Large intestine (tissue), 3 donors: ENCODE measurements around the gene OPTN. TPM values are rescaled to one million over a fixed set of nuclear protein-coding genes. Genes with fewer than 3 reads are reported as not detected.

Experiments
- DNase-seq, 2 donors: peaks; one replicate each; pipeline versions ENCODE4 v3.0.0 to v3.0.0-alpha.2; 2013
- H3K27ac ChIP-seq: one replicate; pipeline ENCODE4 v1.5.1; 2013; ENCODE audit warnings: low read length
- H3K27me3 ChIP-seq: 2 replicates; pipeline ENCODE4 v1.6.1; 2013; ENCODE audit warnings: low read length; ENCODE audit not compliant: control insufficient read depth, insufficient read depth
- H3K36me3 ChIP-seq: 2 replicates; pipeline ENCODE4 v1.6.1; 2013; ENCODE audit warnings: low read length; ENCODE audit not compliant: control insufficient read depth, insufficient read depth
- H3K4me1 ChIP-seq: one replicate; pipeline ENCODE4 v1.6.1; 2013; ENCODE audit warnings: low read length; ENCODE audit not compliant: control insufficient read depth, insufficient read depth
- H3K4me3 ChIP-seq: one replicate; pipeline ENCODE4 v1.5.1; 2013; ENCODE audit warnings: low read length
- H3K9me3 ChIP-seq: one replicate; pipeline ENCODE4 v1.6.1; 2013; ENCODE audit warnings: mild to moderate bottlenecking, low read depth, low read length, moderate library complexity; ENCODE audit not compliant: control insufficient read depth
- WGBS: methylation state at CpG from one replicate; pipeline ENCODE4 v1.1.5; 2013; ENCODE audit warnings: low lambda C conversion rate; ENCODE audit not compliant: insufficient coverage; 5-methylcytosine and 5-hydroxymethylcytosine counted together
- polyA plus RNA-seq: library from polyadenylated mRNA; unstranded; fragments of 120-200 nt; gene quantifications from one replicate; pipeline ENCODE4 v1.2.1, GENCODE V29; 2013

The OPTN gene
- polyA plus RNA-seq, 1 donor = 68.6 TPM

GRCh38 chr10:13118784-13119410, 18.9 kb downstream of the OPTN start:
- no peaks in the 10 kb centered on the region for H3K9me3 ChIP-seq
- peaks cover 59% of the 10 kb centered on the region for H3K36me3 ChIP-seq
- H3K4me3 ChIP-seq = no peak overlapping the region
- DNase-seq = no peak
- H3K27me3 ChIP-seq = no peaks in the 10 kb centered on the region
- H3K4me1 ChIP-seq = peaks cover 4% of the 10 kb centered on the region
- no peak overlapping the region for H3K27ac ChIP-seq
- WGBS = 83% methylated on average over 2 of the region's 3 CpGs

GRCh38 chr10:13120786-13121499, 21.0 kb downstream of the OPTN start:
- H3K4me1 ChIP-seq = no peaks in the 10 kb centered on the region
- H3K27me3 ChIP-seq = no peaks in the 10 kb centered on the region
- no peak overlapping the region for H3K4me3 ChIP-seq
- no peak for DNase-seq
- H3K9me3 ChIP-seq = no peaks in the 10 kb centered on the region
- no peak overlapping the region for H3K27ac ChIP-seq
- H3K36me3 ChIP-seq = peaks cover 63% of the 10 kb centered on the region
- 90% methylated on average over 2 of the region's 10 CpGs for WGBS

GRCh38 chr10:13121500-13121854, 21.5 kb downstream of the OPTN start:
- H3K27ac ChIP-seq = no peak overlapping the region
- no peaks in the 10 kb centered on the region for H3K9me3 ChIP-seq
- H3K4me3 ChIP-seq = no peak overlapping the region
- no peaks in the 10 kb centered on the region for H3K27me3 ChIP-seq
- WGBS = no CpG with 5 or more reads among the region's 1 CpG
- H3K36me3 ChIP-seq = peaks cover 63% of the 10 kb centered on the region
- no peak for DNase-seq
- H3K4me1 ChIP-seq = no peaks in the 10 kb centered on the region

GRCh38 chr10:13136651-13137050, 36.7 kb downstream of the OPTN start:
- no peak for DNase-seq
- no peaks in the 10 kb centered on the region for H3K27me3 ChIP-seq
- H3K4me3 ChIP-seq = no peak overlapping the region
- H3K36me3 ChIP-seq = peaks cover 69% of the 10 kb centered on the region
- no peaks in the 10 kb centered on the region for H3K4me1 ChIP-seq
- H3K27ac ChIP-seq = no peak overlapping the region
- WGBS = no CpG with 5 or more reads among the region's 8 CpGs
- H3K9me3 ChIP-seq = no peaks in the 10 kb centered on the region

GRCh38 chr10:13139150-13139549, 39.2 kb downstream of the OPTN start:
- peaks cover 53% of the 10 kb centered on the region for H3K36me3 ChIP-seq
- WGBS = no CpG with 5 or more reads among the region's 7 CpGs
- no peak for DNase-seq

GRCh38 chr10:13139676-13140075, 39.7 kb downstream of the OPTN start:
- WGBS = 80% methylated on average over 2 of the region's 2 CpGs
- Histone ChIP-seq H3K36me3 (peaks cover 49% of the 10 kb centered on the region), H3K27me3 (no peaks in the 10 kb centered on the region)

More at GRCh38 chr10:13139150-13139549, 39.2 kb downstream of the OPTN start:
- Histone ChIP-seq H3K4me1 (no peaks in the 10 kb centered on the region), H3K27me3 (no peaks in the 10 kb centered on the region), H3K27ac (no peak overlapping the region), H3K4me3 (no peak overlapping the region), H3K9me3 (no peaks in the 10 kb centered on the region)

GRCh38 chr10:13140627-13141190, 40.7 kb downstream of the OPTN start:
- H3K4me1 ChIP-seq = no peaks in the 10 kb centered on the region
- WGBS = no CpG with 5 or more reads among the region's 4 CpGs
- DNase-seq = no peak
- H3K27ac ChIP-seq = no peak overlapping the region
- no peaks in the 10 kb centered on the region for H3K27me3 ChIP-seq
- no peaks in the 10 kb centered on the region for H3K9me3 ChIP-seq
- no peak overlapping the region for H3K4me3 ChIP-seq
- peaks cover 38% of the 10 kb centered on the region for H3K36me3 ChIP-seq

More at GRCh38 chr10:13139676-13140075, 39.7 kb downstream of the OPTN start:
- no peaks in the 10 kb centered on the region for H3K4me1 ChIP-seq
- H3K4me3 ChIP-seq = no peak overlapping the region
- H3K9me3 ChIP-seq = no peaks in the 10 kb centered on the region
- no peak for DNase-seq
- H3K27ac ChIP-seq = no peak overlapping the region

- no peaks in the 10 kb centered on the region for H3K27me3 ChIP-seq
- WGBS = no CpG with 5 or more reads among the region's 1 CpG
- H3K9me3 ChIP-seq = no peaks in the 10 kb centered on the region
- H3K4me3 ChIP-seq = no peak overlapping the region
- H3K36me3 ChIP-seq = peaks cover 26% of the 10 kb centered on the region
- H3K4me1 ChIP-seq = no peaks in the 10 kb centered on the region
- no peak overlapping the region for H3K27ac ChIP-seq
- no peak for DNase-seq
These were observed 43.8 kb downstream of the OPTN start for GRCh38 chr10:13143766-13144165.

GRCh38 chr10:13144814-13145213, 44.9 kb downstream of the OPTN start:
- DNase-seq = no peak
- H3K36me3 ChIP-seq = peaks cover 21% of the 10 kb centered on the region
- WGBS = 100% methylated on average over 3 of the region's 3 CpGs
- no peak overlapping the region for H3K4me3 ChIP-seq
- H3K27ac ChIP-seq = no peak overlapping the region
- no peaks in the 10 kb centered on the region for H3K9me3 ChIP-seq
- H3K27me3 ChIP-seq = no peaks in the 10 kb centered on the region
- H3K4me1 ChIP-seq = no peaks in the 10 kb centered on the region

- Histone ChIP-seq H3K36me3 (peaks cover 9% of the 10 kb centered on the region), H3K27me3 (no peaks in the 10 kb centered on the region), H3K27ac (no peak overlapping the region), H3K4me1 (no peaks in the 10 kb centered on the region), H3K4me3 (no peak overlapping the region), H3K9me3 (no peaks in the 10 kb centered on the region)
- WGBS = no CpG with 5 or more reads among the region's 1 CpG
- DNase-seq = no peak
These were observed 46.4 kb downstream of the OPTN start for GRCh38 chr10:13146379-13146778.
